Keratinocyte (primary cell): Measurements from ENCODE around the gene RIMS4. TPM values are rescaled to one million over a fixed set of nuclear protein-coding genes. Genes with fewer than 3 reads are reported as not detected.

Experiments used
- DNase-seq: peaks from one replicate; pipeline ENCODE4 v3.0.0-alpha.2; 2011; ENCODE audit warnings: low read depth, missing footprints, low spot score
- FAIRE-seq: peaks from 2 replicates; lab custom pipeline; 2011; peaks lifted over from hg19 to GRCh38; lab: Jason Lieb, UNC
- H2AFZ ChIP-seq: 2 replicates; pipeline ENCODE4 v1.6.0; 2012; ENCODE audit warnings: low read length, control low read depth, inconsistent platforms; ENCODE audit not compliant: control insufficient read depth
- H3K27ac ChIP-seq: 2 replicates; pipeline ENCODE4 v1.5.1; 2011; ENCODE audit warnings: low read length; ENCODE audit not compliant: control insufficient read depth, insufficient read depth
- H3K27me3 ChIP-seq: 3 replicates; pipeline ENCODE4 v1.6.0; 2011; ENCODE audit warnings: low read length; ENCODE audit not compliant: control insufficient read depth, insufficient read depth; ENCODE audit errors: extremely low read depth
- H3K36me3 ChIP-seq, 2 experiments: 2 replicates in 1 of 2; 3 replicates in 1 of 2; pipeline ENCODE4 v1.5.1; 2011; ENCODE audit warnings: low read length in 2 of 2, mild to moderate bottlenecking in 1 of 2; ENCODE audit not compliant: control insufficient read depth in 2 of 2, insufficient read depth in 2 of 2; ENCODE audit errors: extremely low read depth in 1 of 2
- H3K4me1 ChIP-seq: 3 replicates; pipeline ENCODE4 v1.5.1; 2011; ENCODE audit warnings: low read length; ENCODE audit not compliant: control insufficient read depth, insufficient read depth; ENCODE audit errors: extremely low read depth
- H3K4me2 ChIP-seq: 3 replicates; pipeline ENCODE4 v1.6.0; 2011; ENCODE audit warnings: low read depth, low read length; ENCODE audit not compliant: control insufficient read depth, insufficient read depth; ENCODE audit errors: extremely low read depth
- H3K4me3 ChIP-seq, 3 experiments: fragments of 200-600 bp in 1 of 3; sonication (generic) in 1 of 3; 2 replicates in 2 of 3; 3 replicates in 1 of 3; pipeline ENCODE4 v1.5.1; 2011 to 2016; ENCODE audit warnings: low read length in 3 of 3, mild to moderate bottlenecking in 3 of 3, control low read depth in 2 of 3, inconsistent platforms in 1 of 3, low read depth in 1 of 3, mixed read lengths in 1 of 3, mixed run types in 1 of 3, moderate library complexity in 1 of 3; ENCODE audit not compliant: control insufficient read depth in 2 of 3, insufficient read depth in 2 of 3; ENCODE audit errors: extremely low read depth in 1 of 3
- H3K79me2 ChIP-seq: 2 replicates; pipeline ENCODE4 v1.6.0; 2012; ENCODE audit warnings: low read length; ENCODE audit not compliant: control insufficient read depth, insufficient read depth
- H3K9ac ChIP-seq: 3 replicates; pipeline ENCODE4 v1.6.0; 2011; ENCODE audit warnings: low read length; ENCODE audit not compliant: control insufficient read depth, insufficient read depth; ENCODE audit errors: extremely low read depth
- H3K9me1 ChIP-seq: 3 replicates; pipeline ENCODE4 v1.6.0; 2011; ENCODE audit warnings: low read length; ENCODE audit not compliant: control insufficient read depth, insufficient read depth; ENCODE audit errors: extremely low read depth
- H3K9me3 ChIP-seq: 2 replicates; pipeline ENCODE4 v1.5.1; 2012; ENCODE audit warnings: low read depth, low read length; ENCODE audit not compliant: control insufficient read depth
- H4K20me1 ChIP-seq: 3 replicates; pipeline ENCODE4 v1.6.0; 2011; ENCODE audit warnings: low read length; ENCODE audit not compliant: control insufficient read depth, insufficient read depth; ENCODE audit errors: extremely low read depth
- EZH2 ChIP-seq: IDR thresholded peaks from one replicate; pipeline ENCODE4 v1.6.1; 2012; ENCODE audit warnings: inconsistent platforms, mild to moderate bottlenecking, low read length, moderate library complexity
- dilution Hi-C: fragments of 300-500 bp; cut with MboI; formaldehyde crosslinking; loops from one replicate; pipeline ENCODE4 v1.7.0; 2020; ENCODE audit warnings: low sequenced_read_pairs; ENCODE audit not compliant: extremely low pct_ligation_motif_present
- polyA plus RNA-seq, 5 experiments: library from polyadenylated mRNA; depleted of rRNA in 3 of 5; stranded (reverse) in 3 of 5; stranded (forward) in 1 of 5; unstranded in 1 of 5; fragments of >200 nt; gene quantifications; 1 replicate in 1 of 5; 2 replicates in 3 of 5; 3 replicates in 1 of 5; pipeline versions ENCODE4 v1.2.1 to v1.2.3, GENCODE V29; 2011 to 2012; ENCODE audit warnings: missing spikeins in 2 of 5, low read depth in 1 of 5, low replicate concordance in 1 of 5
- TF ChIP-seq, protein P1 (sequence below), 3 experiments: IDR thresholded peaks in 1 of 3; conservative IDR thresholded peaks in 1 of 3; optimal IDR thresholded peaks in 1 of 3; 2 replicates in 2 of 3; 3 replicates in 1 of 3; pipeline versions ENCODE3 to v1.5.1; 2011; ENCODE audit warnings: low read length in 3 of 3, mild to moderate bottlenecking in 3 of 3, moderate library complexity in 2 of 3, control low read depth in 1 of 3, inconsistent platforms in 1 of 3; ENCODE audit not compliant: insufficient read depth in 2 of 3; ENCODE audit errors: extremely low read depth in 1 of 3

RIMS4 gene
- polyA plus RNA-seq, 1 donor (not counting 4 experiments of a cell fraction or from before 2014, with no cell fraction given) = not detected

GRCh38 chr20:44790638-44791393 is 19.5 kb downstream of the RIMS4 start:
- Histone ChIP-seq H3K9me1 (no peaks in the 10 kb centered on the region), H3K27ac (no peak overlapping the region), H3K4me2 (no peak overlapping the region), H3K36me3 (no peaks in the 10 kb centered on the region), H3K4me3 (no peak overlapping the region), H3K9me3 (no peaks in the 10 kb centered on the region), H3K27me3 (no peaks in the 10 kb centered on the region), H3K79me2 (no peaks in the 10 kb centered on the region), H3K4me1 (no peaks in the 10 kb centered on the region), H3K9ac (no peak overlapping the region), H4K20me1 (no peaks in the 10 kb centered on the region), H2AFZ (no peak overlapping the region)
- no peak for FAIRE-seq
- DNase-seq = no peak
- TF ChIP-seq, protein P1, sequence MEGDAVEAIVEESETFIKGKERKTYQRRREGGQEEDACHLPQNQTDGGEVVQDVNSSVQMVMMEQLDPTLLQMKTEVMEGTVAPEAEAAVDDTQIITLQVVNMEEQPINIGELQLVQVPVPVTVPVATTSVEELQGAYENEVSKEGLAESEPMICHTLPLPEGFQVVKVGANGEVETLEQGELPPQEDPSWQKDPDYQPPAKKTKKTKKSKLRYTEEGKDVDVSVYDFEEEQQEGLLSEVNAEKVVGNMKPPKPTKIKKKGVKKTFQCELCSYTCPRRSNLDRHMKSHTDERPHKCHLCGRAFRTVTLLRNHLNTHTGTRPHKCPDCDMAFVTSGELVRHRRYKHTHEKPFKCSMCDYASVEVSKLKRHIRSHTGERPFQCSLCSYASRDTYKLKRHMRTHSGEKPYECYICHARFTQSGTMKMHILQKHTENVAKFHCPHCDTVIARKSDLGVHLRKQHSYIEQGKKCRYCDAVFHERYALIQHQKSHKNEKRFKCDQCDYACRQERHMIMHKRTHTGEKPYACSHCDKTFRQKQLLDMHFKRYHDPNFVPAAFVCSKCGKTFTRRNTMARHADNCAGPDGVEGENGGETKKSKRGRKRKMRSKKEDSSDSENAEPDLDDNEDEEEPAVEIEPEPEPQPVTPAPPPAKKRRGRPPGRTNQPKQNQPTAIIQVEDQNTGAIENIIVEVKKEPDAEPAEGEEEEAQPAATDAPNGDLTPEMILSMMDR (optimal IDR thresholded peaks at IDR 0.05 in 1 of 3, IDR thresholded peaks at IDR 0.05 in 1 of 3, conservative IDR thresholded peaks at IDR 0.05 in 1 of 3; ENCODE audit: extremely low read depth in 1 of 3, insufficient read depth in 2 of 3, low read length in 3 of 3) = no peak
- TF ChIP-seq EZH2 = no peak
- dilution Hi-C loops = no loop called here

DNA sequence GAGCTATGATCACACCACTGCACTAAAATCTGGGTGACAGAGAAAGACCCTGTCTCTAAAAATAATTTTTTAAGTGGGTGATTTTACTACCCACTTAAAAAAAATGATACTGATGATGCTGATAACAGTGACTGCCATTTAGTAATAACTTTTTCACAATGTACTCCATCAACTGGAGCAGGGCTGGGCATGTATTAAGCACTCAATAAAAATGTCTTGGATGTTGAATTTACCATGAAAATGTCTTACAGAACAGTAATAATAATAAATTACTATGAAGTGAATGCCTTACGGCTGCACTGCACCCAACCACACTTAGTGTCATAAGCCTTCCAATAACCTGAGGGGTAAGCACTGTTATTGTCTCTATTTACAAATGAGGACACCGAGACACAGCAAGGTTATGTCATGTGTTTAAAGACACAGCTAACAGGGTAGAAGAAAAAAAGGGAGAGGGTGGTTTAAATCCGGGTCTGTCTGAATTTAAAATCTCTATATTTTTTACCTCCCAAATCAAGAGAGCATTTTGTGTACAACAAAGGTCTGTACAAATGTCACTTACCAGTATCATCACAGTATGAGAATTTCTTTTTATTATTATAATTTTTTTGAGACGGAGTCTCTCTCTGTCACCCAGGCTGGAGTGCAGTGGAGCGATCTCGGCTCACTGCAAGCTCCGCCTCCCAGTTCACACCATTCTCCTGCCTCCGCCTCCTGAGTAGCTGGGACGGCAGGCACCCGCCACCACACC is 21.5 kb downstream of the RIMS4 start:
- FAIRE-seq = no peak
- Histone ChIP-seq H3K9me3 (no peaks in the 10 kb centered on the region), H3K9ac (no peak overlapping the region), H3K27me3 (no peaks in the 10 kb centered on the region), H3K4me2 (no peak overlapping the region), H3K79me2 (no peaks in the 10 kb centered on the region), H3K4me3 (no peak overlapping the region), H3K4me1 (no peaks in the 10 kb centered on the region), H2AFZ (no peak overlapping the region), H4K20me1 (no peaks in the 10 kb centered on the region), H3K27ac (no peak overlapping the region), H3K36me3 (no peaks in the 10 kb centered on the region), H3K9me1 (no peaks in the 10 kb centered on the region)
- no peak for DNase-seq
- dilution Hi-C loops = no loop called here
- TF ChIP-seq, protein P1 (optimal IDR thresholded peaks at IDR 0.05 in 1 of 3, IDR thresholded peaks at IDR 0.05 in 1 of 3, conservative IDR thresholded peaks at IDR 0.05 in 1 of 3; ENCODE audit: extremely low read depth in 1 of 3, insufficient read depth in 2 of 3, low read length in 3 of 3) = no peak
- TF ChIP-seq EZH2 = no peak
